ENCODE data around the gene SPDYC.

SPDYC gene

GRCh38 chr11:65170058-65170534 is at the start of gene SPDYC:
Gene SPDYC, plus strand, starts transcription at chr11:65170233. Its CDS starts 1,125 bp downstream, at chr11:65171358.
- TF ChIP-seq ZNF274 (IDR thresholded peaks at IDR 0.05; ENCODE audit: low read depth, low read length) = no peak

GRCh38 chr11:65120831-65121230 is 49.2 kb upstream of the SPDYC start:
- peak overlapping the region; percentile 76 for H3K4me3 ChIP-seq (ENCODE audit: low read length)
- TF ChIP-seq ZNF274 (IDR thresholded peaks at IDR 0.05; ENCODE audit: low read depth, low read length) = no peak

More at GRCh38 chr11:65170058-65170534, at the start of gene SPDYC:
- no peak within 1 kb of the TSS for H3K4me3 ChIP-seq (ENCODE audit: low read length)

GRCh38 chr11:65121447-65121864 is 48.6 kb upstream of the SPDYC start:
- TF ChIP-seq ZNF274 (IDR thresholded peaks at IDR 0.05; ENCODE audit: low read depth, low read length) = no peak

GRCh38 chr11:65121865-65122696 is 48.0 kb upstream of the SPDYC start, which contains the start of the genes FAU and MRPL49:
Gene FAU, minus strand, starts transcription at chr11:65122134. Its CDS starts 321 bp downstream, at chr11:65121813.
Gene MRPL49, plus strand, starts transcription at chr11:65122321. Its CDS starts 26 bp downstream, at chr11:65122347.
- H3K4me3 ChIP-seq (ENCODE audit: low read length) = peak within 1 kb of the TSS; percentile 76
- no peak for TF ChIP-seq ZNF274 (IDR thresholded peaks at IDR 0.05; ENCODE audit: low read depth, low read length)

More at GRCh38 chr11:65121447-65121864, 48.6 kb upstream of the SPDYC start:
- peak overlapping the region; percentile 76 for H3K4me3 ChIP-seq (ENCODE audit: low read length)

- no peak for TF ChIP-seq ZNF274 (IDR thresholded peaks at IDR 0.05; ENCODE audit: low read depth, low read length)
- no peak overlapping the region for H3K4me3 ChIP-seq (ENCODE audit: low read length)
Observed at GRCh38 chr11:65124480-65125196, 45.4 kb upstream of the SPDYC start.

- no peak for TF ChIP-seq ZNF274 (IDR thresholded peaks at IDR 0.05; ENCODE audit: low read depth, low read length)
- H3K4me3 ChIP-seq (ENCODE audit: low read length) = no peak overlapping the region
Observed at GRCh38 chr11:65125197-65126056, 44.6 kb upstream of the SPDYC start.

GRCh38 chr11:65126624-65127274 is 43.3 kb upstream of the SPDYC start:
- TF ChIP-seq ZNF274 (IDR thresholded peaks at IDR 0.05; ENCODE audit: low read depth, low read length) = no peak
- H3K4me3 ChIP-seq (ENCODE audit: low read length) = no peak overlapping the region

- TF ChIP-seq ZNF274 (IDR thresholded peaks at IDR 0.05; ENCODE audit: low read depth, low read length) = no peak
- H3K4me3 ChIP-seq (ENCODE audit: low read length) = no peak overlapping the region
Observed at GRCh38 chr11:65127473-65128181, 42.4 kb upstream of the SPDYC start.

GRCh38 chr11:65128182-65129145 is 41.6 kb upstream of the SPDYC start:
- no peak overlapping the region for H3K4me3 ChIP-seq (ENCODE audit: low read length)
- TF ChIP-seq ZNF274 (IDR thresholded peaks at IDR 0.05; ENCODE audit: low read depth, low read length) = no peak

GRCh38 chr11:65129649-65130441 is 40.2 kb upstream of the SPDYC start:
- TF ChIP-seq ZNF274 (IDR thresholded peaks at IDR 0.05; ENCODE audit: low read depth, low read length) = no peak
- no peak overlapping the region for H3K4me3 ChIP-seq (ENCODE audit: low read length)
